ENCODE measurements around the gene CCDC54.

Gene CCDC54

DNA sequence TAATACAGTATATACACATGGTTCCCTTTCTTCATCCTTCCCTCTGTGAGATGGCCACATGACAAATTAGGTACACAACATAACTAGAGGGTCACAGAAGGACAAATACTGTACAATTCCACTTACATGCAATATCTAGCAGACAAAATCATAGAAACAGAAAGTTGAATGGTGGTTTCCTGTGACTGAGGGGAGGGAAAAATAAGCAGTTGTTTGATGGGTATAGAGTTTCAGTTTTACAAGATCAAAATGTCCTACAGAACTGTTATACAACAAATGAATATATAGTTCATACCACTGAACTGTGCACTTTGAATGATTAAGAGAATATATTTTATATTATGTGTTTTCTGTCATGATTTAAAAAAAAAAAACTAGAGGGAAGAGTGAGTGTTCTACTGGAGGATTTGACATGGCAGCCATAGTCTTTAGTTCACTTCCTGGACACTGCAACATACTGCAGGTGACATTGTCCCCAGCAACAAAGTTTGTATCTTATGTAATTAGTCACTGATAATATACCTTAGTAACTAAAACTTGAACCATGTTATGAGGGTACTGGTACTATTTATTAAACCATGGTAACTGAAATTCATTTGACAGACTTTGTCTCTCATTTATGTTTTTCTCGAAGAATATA, 37.2 kb downstream of the CCDC54 start:
- POLR2A ChIA-PET = no interaction called here
- Histone ChIP-seq H3K27ac (ENCODE audit: extremely low read depth, low read depth, low read length) (no peak overlapping the region), H3K9me3 (ENCODE audit: control insufficient read depth, insufficient read depth, low read depth, low read length) (no peaks in the 10 kb centered on the region), H3K36me3 (ENCODE audit: control insufficient read depth in 2 of 2, insufficient read depth in 1 of 2, low read length in 2 of 2) (no peaks in the 10 kb centered on the region), H3K4me3 (ENCODE audit: low read depth, low read length) (no peak overlapping the region), H3K4me1 (ENCODE audit: control insufficient read depth, insufficient read depth, low read length) (no peaks in the 10 kb centered on the region)
- TF ChIP-seq, protein P1, sequence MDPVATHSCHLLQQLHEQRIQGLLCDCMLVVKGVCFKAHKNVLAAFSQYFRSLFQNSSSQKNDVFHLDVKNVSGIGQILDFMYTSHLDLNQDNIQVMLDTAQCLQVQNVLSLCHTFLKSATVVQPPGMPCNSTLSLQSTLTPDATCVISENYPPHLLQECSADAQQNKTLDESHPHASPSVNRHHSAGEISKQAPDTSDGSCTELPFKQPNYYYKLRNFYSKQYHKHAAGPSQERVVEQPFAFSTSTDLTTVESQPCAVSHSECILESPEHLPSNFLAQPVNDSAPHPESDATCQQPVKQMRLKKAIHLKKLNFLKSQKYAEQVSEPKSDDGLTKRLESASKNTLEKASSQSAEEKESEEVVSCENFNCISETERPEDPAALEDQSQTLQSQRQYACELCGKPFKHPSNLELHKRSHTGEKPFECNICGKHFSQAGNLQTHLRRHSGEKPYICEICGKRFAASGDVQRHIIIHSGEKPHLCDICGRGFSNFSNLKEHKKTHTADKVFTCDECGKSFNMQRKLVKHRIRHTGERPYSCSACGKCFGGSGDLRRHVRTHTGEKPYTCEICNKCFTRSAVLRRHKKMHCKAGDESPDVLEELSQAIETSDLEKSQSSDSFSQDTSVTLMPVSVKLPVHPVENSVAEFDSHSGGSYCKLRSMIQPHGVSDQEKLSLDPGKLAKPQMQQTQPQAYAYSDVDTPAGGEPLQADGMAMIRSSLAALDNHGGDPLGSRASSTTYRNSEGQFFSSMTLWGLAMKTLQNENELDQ (tag by site-specific recombination; IDR thresholded peaks at IDR 0.05; ENCODE audit: low read depth) = no peak
- no peak for TF ChIP-seq ZNF114 (tag by site-specific recombination; IDR thresholded peaks at IDR 0.05)
- CTCF ChIA-PET = interaction anchor here (1.3 kb wide), 1 partner anchor 143 kb away, joined by 6 read pairs; no protein-coding TSS in a partner anchor

DNA sequence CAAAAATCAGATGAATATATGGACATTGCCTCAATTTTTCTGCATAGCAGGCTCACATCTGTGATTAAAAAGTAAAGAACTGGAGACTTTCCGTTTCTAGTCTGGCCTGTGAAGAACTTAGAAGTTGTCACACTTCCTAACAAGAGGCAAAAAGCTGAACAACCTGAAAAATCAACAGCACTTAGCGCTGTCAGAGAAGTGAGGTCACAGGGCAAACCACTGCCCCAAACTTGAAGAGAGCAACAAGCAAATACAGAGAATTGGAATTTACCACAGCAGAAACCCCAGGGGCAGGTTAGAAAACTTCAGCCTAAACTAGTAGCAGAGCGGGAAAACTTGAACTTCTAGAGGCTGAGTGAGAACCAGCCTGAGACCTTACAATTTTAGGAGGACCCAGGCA, 38.9 kb downstream of the CCDC54 start:
- H3K27ac ChIP-seq (ENCODE audit: extremely low read depth, low read depth, low read length) = no peak overlapping the region
- CTCF ChIA-PET = interaction anchor here (0.6 to 1.3 kb wide), 4 partner anchors 27 to 144 kb away, joined by 3 to 6 read pairs (median 4); no protein-coding TSS in a partner anchor
- H3K4me3 ChIP-seq (ENCODE audit: low read depth, low read length) = no peak overlapping the region
- H3K9me3 ChIP-seq (ENCODE audit: control insufficient read depth, insufficient read depth, low read depth, low read length) = no peaks in the 10 kb centered on the region
- TF ChIP-seq, protein P2, sequence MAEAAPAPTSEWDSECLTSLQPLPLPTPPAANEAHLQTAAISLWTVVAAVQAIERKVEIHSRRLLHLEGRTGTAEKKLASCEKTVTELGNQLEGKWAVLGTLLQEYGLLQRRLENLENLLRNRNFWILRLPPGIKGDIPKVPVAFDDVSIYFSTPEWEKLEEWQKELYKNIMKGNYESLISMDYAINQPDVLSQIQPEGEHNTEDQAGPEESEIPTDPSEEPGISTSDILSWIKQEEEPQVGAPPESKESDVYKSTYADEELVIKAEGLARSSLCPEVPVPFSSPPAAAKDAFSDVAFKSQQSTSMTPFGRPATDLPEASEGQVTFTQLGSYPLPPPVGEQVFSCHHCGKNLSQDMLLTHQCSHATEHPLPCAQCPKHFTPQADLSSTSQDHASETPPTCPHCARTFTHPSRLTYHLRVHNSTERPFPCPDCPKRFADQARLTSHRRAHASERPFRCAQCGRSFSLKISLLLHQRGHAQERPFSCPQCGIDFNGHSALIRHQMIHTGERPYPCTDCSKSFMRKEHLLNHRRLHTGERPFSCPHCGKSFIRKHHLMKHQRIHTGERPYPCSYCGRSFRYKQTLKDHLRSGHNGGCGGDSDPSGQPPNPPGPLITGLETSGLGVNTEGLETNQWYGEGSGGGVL (tag by site-specific recombination; IDR thresholded peaks at IDR 0.05) = no peak
- TF ChIP-seq ZSCAN30 (tag by site-specific recombination; IDR thresholded peaks at IDR 0.05) (no peak), TRIM28 (IDR thresholded peaks at IDR 0.05; ENCODE audit: borderline replicate concordance, low read length) (no peak), ZNF626 (tag by site-specific recombination; IDR thresholded peaks at IDR 0.05) (no peak), FEZF1 (tag by site-specific recombination; IDR thresholded peaks at IDR 0.05) (peak; percentile 80), ZNF274 (IDR thresholded peaks at IDR 0.05; ENCODE audit: low read length) (no peak), ZNF274 (tag by site-specific recombination; IDR thresholded peaks at IDR 0.05; ENCODE audit: borderline replicate concordance) (no peak), ZNF521 (tag by site-specific recombination; IDR thresholded peaks at IDR 0.05) (no peak), PRDM6 (tag by site-specific recombination; IDR thresholded peaks at IDR 0.05) (no peak), KLF9 (tag by site-specific recombination; IDR thresholded peaks at IDR 0.05; ENCODE audit: low read depth) (no peak)
- POLR2A ChIA-PET = no interaction called here
- no peaks in the 10 kb centered on the region for H3K4me1 ChIP-seq (ENCODE audit: control insufficient read depth, insufficient read depth, low read length)
- H3K36me3 ChIP-seq (ENCODE audit: control insufficient read depth in 2 of 2, insufficient read depth in 1 of 2, low read length in 2 of 2) = no peaks in the 10 kb centered on the region

GRCh38 chr3:107416886-107417285, 39.6 kb downstream of the CCDC54 start:
- POLR2A ChIA-PET = no interaction called here
- H3K4me3 ChIP-seq (ENCODE audit: low read depth, low read length) = no peak overlapping the region
- H3K27ac ChIP-seq (ENCODE audit: extremely low read depth, low read depth, low read length) = no peak overlapping the region
- H3K4me1 ChIP-seq (ENCODE audit: control insufficient read depth, insufficient read depth, low read length) = no peaks in the 10 kb centered on the region
- CTCF ChIA-PET = interaction anchor here (0.9 kb wide), 1 partner anchor 145 kb away, joined by 4 read pairs; no protein-coding TSS in a partner anchor
- H3K9me3 ChIP-seq (ENCODE audit: control insufficient read depth, insufficient read depth, low read depth, low read length) = no peaks in the 10 kb centered on the region
- H3K36me3 ChIP-seq (ENCODE audit: control insufficient read depth in 2 of 2, insufficient read depth in 1 of 2, low read length in 2 of 2) = no peaks in the 10 kb centered on the region
- TF ChIP-seq, protein P3, sequence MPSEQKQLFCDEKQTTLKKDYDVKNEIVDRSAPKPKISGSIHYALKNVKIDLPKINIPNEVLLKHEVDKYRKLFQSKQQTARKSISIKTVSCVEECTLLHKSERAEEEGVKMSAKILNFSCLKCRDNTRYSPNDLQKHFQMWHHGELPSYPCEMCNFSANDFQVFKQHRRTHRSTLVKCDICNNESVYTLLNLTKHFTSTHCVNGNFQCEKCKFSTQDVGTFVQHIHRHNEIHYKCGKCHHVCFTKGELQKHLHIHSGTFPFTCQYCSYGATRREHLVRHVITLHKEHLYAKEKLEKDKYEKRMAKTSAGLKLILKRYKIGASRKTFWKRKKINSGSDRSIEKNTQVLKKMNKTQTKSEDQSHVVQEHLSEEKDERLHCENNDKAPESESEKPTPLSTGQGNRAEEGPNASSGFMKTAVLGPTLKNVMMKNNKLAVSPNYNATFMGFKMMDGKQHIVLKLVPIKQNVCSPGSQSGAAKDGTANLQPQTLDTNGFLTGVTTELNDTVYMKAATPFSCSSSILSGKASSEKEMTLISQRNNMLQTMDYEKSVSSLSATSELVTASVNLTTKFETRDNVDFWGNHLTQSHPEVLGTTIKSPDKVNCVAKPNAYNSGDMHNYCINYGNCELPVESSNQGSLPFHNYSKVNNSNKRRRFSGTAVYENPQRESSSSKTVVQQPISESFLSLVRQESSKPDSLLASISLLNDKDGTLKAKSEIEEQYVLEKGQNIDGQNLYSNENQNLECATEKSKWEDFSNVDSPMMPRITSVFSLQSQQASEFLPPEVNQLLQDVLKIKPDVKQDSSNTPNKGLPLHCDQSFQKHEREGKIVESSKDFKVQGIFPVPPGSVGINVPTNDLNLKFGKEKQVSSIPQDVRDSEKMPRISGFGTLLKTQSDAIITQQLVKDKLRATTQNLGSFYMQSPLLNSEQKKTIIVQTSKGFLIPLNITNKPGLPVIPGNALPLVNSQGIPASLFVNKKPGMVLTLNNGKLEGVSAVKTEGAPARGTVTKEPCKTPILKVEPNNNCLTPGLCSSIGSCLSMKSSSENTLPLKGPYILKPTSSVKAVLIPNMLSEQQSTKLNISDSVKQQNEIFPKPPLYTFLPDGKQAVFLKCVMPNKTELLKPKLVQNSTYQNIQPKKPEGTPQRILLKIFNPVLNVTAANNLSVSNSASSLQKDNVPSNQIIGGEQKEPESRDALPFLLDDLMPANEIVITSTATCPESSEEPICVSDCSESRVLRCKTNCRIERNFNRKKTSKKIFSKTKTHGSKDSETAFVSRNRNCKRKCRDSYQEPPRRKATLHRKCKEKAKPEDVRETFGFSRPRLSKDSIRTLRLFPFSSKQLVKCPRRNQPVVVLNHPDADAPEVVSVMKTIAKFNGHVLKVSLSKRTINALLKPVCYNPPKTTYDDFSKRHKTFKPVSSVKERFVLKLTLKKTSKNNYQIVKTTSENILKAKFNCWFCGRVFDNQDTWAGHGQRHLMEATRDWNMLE (tag by site-specific recombination; conservative IDR thresholded peaks at IDR 0.05; ENCODE audit: low read depth) = no peak
- TF ChIP-seq ZNF16 (tag by site-specific recombination; IDR thresholded peaks at IDR 0.05; ENCODE audit: low read depth) (no peak), ZNF580 (tag by site-specific recombination; IDR thresholded peaks at IDR 0.05) (no peak), ZNF266 (tag by site-specific recombination; IDR thresholded peaks at IDR 0.05; ENCODE audit: low read depth) (no peak), ZNF239 (tag by site-specific recombination; IDR thresholded peaks at IDR 0.05) (no peak)
- TF ChIP-seq, protein P2 (tag by site-specific recombination; IDR thresholded peaks at IDR 0.05) = no peak
